ENCODE results near the gene MAP2K7. TPM values are rescaled to one million over a fixed set of nuclear protein-coding genes. Genes with fewer than 3 reads are reported as not detected.
"Not testable (repeated sequence)": the region's sequence is repeated elsewhere in the genome, so short reads cannot be mapped to it uniquely, and the experiment has no call there.

MAP2K7 gene
- total RNA-seq, 1 experiment from 2014 or later = 37.4 TPM

DNA sequence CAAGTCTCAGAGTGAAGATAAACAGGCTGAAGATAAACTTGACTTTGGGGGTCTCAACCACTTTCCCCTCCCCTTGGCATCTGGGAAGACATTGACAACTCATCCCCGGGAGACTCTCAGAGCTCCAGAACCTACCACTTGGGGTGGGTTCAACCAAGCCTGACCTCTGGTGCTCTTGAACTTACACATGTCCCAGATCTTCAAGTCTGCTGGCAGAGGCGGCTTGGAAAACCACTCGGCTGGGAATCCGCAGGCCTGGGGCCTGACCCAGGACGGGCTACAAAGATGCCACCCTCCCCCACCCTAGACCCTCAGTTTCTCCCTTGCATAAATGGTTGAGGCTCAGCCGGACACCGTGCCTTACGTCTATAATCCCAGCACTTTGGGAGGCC is 14.9 kb upstream of the MAP2K7 start:
- Mint-ChIP-seq H3K27ac (ENCODE audit: unreplicated experiment) (peak overlapping the region; percentile 19), H3K4me1 (ENCODE audit: low read depth, unreplicated experiment) (no peaks in the 10 kb centered on the region), H3K36me3 (ENCODE audit: insufficient read depth, unreplicated experiment) (no peaks in the 10 kb centered on the region), H3K4me3 (ENCODE audit: unreplicated experiment) (peak overlapping the region; percentile 70), H3K27me3 (ENCODE audit: insufficient read depth, unreplicated experiment) (no peaks in the 10 kb centered on the region), H3K9me3 (ENCODE audit: unreplicated experiment) (no peaks in the 10 kb centered on the region)
- POLR2A ChIA-PET = interaction anchor here (0.5 to 2.3 kb wide), 5 partner anchors 8 to 318 kb away, joined by 3 to 12 read pairs (median 6); partner anchors contain the start of genes MAP2K7 and TIMM44
- DNase-seq = no peak
- intact Hi-C loops (cut with micrococcal nuclease; ENCODE audit: unreplicated experiment) = loop anchor here (2.0 to 5.0 kb wide), 2 partner anchors 14 to 37 kb away; partner anchors contain the start of gene MAP2K7
- TF ChIP-seq, protein P1, sequence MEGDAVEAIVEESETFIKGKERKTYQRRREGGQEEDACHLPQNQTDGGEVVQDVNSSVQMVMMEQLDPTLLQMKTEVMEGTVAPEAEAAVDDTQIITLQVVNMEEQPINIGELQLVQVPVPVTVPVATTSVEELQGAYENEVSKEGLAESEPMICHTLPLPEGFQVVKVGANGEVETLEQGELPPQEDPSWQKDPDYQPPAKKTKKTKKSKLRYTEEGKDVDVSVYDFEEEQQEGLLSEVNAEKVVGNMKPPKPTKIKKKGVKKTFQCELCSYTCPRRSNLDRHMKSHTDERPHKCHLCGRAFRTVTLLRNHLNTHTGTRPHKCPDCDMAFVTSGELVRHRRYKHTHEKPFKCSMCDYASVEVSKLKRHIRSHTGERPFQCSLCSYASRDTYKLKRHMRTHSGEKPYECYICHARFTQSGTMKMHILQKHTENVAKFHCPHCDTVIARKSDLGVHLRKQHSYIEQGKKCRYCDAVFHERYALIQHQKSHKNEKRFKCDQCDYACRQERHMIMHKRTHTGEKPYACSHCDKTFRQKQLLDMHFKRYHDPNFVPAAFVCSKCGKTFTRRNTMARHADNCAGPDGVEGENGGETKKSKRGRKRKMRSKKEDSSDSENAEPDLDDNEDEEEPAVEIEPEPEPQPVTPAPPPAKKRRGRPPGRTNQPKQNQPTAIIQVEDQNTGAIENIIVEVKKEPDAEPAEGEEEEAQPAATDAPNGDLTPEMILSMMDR (IDR thresholded peaks at IDR 0.05; ENCODE audit: insufficient read depth in 1 of 2, low read depth in 1 of 2, low read length in 1 of 2, severe bottlenecking in 1 of 2, unreplicated experiment in 1 of 2) = no peak
- H3K36me3 ChIP-seq (ENCODE audit: control insufficient read depth, insufficient read depth, low read length) = no peaks in the 10 kb centered on the region
- BruUV-seq (replicated peaks) = TSS peak; percentile 86
- H3K4me1 ChIP-seq = peaks cover 10% of the 10 kb centered on the region; the same call in 1 of the 2 replicates
- CTCF ChIA-PET = interaction anchor here (0.7 to 1.2 kb wide), 2 partner anchors 20 to 344 kb away, joined by 3 to 8 read pairs; no protein-coding TSS in a partner anchor
- peak overlapping the region; percentile 66 for H3K4me3 ChIP-seq (ENCODE audit: low read depth, low read length)
- H3K9me3 ChIP-seq = no peaks in the 10 kb centered on the region
- no peaks in the 10 kb centered on the region for H3K27me3 ChIP-seq (replicated peaks; ENCODE audit: control insufficient read depth, insufficient read depth, low read length)

DNA sequence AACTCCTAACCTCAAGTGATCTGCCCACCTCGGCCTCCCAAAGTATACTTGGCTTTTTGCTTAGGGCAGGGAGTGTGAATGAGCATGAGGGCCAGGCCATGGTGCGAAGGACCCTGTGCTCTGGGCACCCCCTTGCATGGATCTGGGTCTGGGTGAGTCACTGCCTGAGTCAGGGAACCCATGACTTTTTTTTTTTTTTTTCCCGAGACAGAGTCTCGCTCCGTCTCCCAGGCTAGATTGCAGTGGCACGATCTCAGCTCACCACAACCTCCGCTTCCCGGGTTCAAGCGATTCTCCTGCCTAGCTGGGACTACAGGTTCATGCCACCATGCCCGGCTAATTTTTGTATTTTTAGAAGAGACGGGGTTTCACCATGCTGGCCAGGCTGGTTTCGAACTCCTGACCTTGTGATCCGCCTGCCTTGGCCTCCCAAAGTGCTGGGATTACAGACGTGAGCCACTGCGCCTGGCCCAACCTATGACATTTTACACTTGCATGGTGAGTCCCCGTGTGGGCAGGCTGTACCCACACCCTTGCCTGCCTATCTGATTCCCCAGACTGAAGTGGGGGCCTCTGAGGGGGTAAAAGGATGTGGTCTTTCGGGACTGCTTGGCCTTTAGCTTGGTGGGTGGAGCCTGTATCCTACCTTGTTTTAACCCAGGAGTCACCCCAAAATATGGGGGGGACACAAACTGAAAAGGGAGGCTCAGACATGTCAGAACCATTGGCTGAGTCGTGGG is 10.1 kb upstream of the MAP2K7 start:
- H3K9me3 ChIP-seq; H3K27ac Mint-ChIP-seq (ENCODE audit: unreplicated experiment); H3K36me3 Mint-ChIP-seq (ENCODE audit: insufficient read depth, unreplicated experiment); H3K27me3 ChIP-seq (replicated peaks; ENCODE audit: control insufficient read depth, insufficient read depth, low read length); DNase-seq; H3K4me3 ChIP-seq (ENCODE audit: low read depth, low read length); intact Hi-C loops (cut with micrococcal nuclease; ENCODE audit: unreplicated experiment); H3K4me3 Mint-ChIP-seq (ENCODE audit: unreplicated experiment); H3K27me3 Mint-ChIP-seq (ENCODE audit: insufficient read depth, unreplicated experiment); H3K4me1 Mint-ChIP-seq (ENCODE audit: low read depth, unreplicated experiment); H3K36me3 ChIP-seq (ENCODE audit: control insufficient read depth, insufficient read depth, low read length); BruUV-seq (replicated peaks); POLR2A ChIA-PET; H3K9me3 Mint-ChIP-seq (ENCODE audit: unreplicated experiment); H3K4me1 ChIP-seq: not testable (repeated sequence)
- CTCF ChIA-PET = interaction anchor here (1.2 kb wide), 1 partner anchor 24 kb away, joined by 3 read pairs; no protein-coding TSS in a partner anchor

DNA sequence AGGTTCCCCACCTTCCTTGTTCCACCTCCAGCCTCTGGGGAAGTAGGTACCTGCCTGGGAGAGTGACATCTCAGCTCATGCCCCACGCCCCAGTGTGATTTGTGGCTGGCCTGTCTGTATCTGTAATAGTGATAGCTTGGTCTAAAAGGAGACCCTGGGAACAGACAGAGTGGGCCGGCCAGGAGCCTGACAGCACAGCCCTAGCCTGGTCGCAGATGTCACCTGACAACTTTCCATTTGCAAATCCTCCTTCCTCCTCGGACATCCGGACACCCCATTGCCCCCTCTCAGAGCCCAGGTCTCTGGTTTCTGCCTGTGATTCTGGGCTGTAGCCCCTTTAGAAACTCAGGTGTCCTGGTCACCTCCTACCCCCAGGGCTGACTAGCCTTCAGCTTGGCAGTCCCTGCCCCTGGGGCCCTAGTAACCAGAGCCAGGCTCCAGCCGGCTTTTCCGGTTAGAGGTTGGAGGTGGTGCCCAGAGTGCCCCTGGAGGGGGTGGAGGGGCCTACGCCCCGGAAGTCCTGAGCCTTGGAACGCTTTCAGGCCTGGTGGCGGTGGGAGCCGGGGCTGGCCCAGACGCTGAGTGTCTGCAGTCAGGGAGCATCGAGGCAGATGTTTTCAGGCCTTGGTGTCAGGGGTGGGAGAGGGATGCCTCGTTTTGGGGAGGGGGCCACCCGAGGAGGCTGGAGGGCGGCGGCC is 8.9 kb upstream of the MAP2K7 start:
- ChIA-PET POLR2A (no interaction called here), CTCF (no interaction called here)
- no peak overlapping the region for H3K27ac Mint-ChIP-seq (ENCODE audit: unreplicated experiment)
- H3K27me3 ChIP-seq (replicated peaks; ENCODE audit: control insufficient read depth, insufficient read depth, low read length) = no peaks in the 10 kb centered on the region
- TF ChIP-seq, protein P1 (IDR thresholded peaks at IDR 0.05; ENCODE audit: insufficient read depth in 1 of 2, low read depth in 1 of 2, low read length in 1 of 2, severe bottlenecking in 1 of 2, unreplicated experiment in 1 of 2) = no peak
- no peaks in the 10 kb centered on the region for H3K4me1 ChIP-seq
- H3K4me3 ChIP-seq (ENCODE audit: low read depth, low read length) = no peak overlapping the region
- no peak overlapping the region for H3K4me3 Mint-ChIP-seq (ENCODE audit: unreplicated experiment)
- intact Hi-C loops (cut with micrococcal nuclease; ENCODE audit: unreplicated experiment) = no loop called here
- H3K36me3 ChIP-seq (ENCODE audit: control insufficient read depth, insufficient read depth, low read length) = no peaks in the 10 kb centered on the region
- H3K9me3 ChIP-seq = no peaks in the 10 kb centered on the region
- no peaks in the 10 kb centered on the region for H3K9me3 Mint-ChIP-seq (ENCODE audit: unreplicated experiment)
- H3K36me3 Mint-ChIP-seq (ENCODE audit: insufficient read depth, unreplicated experiment) = peaks cover 10% of the 10 kb centered on the region
- no peaks in the 10 kb centered on the region for H3K27me3 Mint-ChIP-seq (ENCODE audit: insufficient read depth, unreplicated experiment)
- no TSS peak for BruUV-seq (replicated peaks)
- no peaks in the 10 kb centered on the region for H3K4me1 Mint-ChIP-seq (ENCODE audit: low read depth, unreplicated experiment)
- no peak for DNase-seq
